Activated T-cell treated with anti-CD3 and anti-CD28 coated beads, Interleukin-2, amount 50 U/mL, for 1 hour (primary cell): ENCODE data around the gene MME.
"Not testable (repeated sequence)": the region's sequence is repeated elsewhere in the genome, so short reads cannot be mapped to it uniquely, and the experiment has no call there.

Experiments used
- DNase-seq: peaks from one replicate; pipeline ENCODE4 v3.0.0-alpha.2; 2020

The MME gene

GRCh38 chr3:155086051-155086450 lies 5.9 kb downstream of the MME start:
- DNase-seq: no peak

GRCh38 chr3:155088706-155089345 lies 8.7 kb downstream of the MME start:
- no peak for DNase-seq

GRCh38 chr3:155089495-155089894 lies 9.4 kb downstream of the MME start:
- no peak for DNase-seq

GRCh38 chr3:155093261-155093660 lies 13.1 kb downstream of the MME start:
- no peak for DNase-seq

- no peak for DNase-seq
Observed at GRCh38 chr3:155096303-155097008, 16.3 kb downstream of the MME start.

GRCh38 chr3:155097009-155097349 lies 16.9 kb downstream of the MME start:
- DNase-seq: no peak

GRCh38 chr3:155101398-155101797 lies 21.3 kb downstream of the MME start:
- no peak for DNase-seq

GRCh38 chr3:155102329-155102728 lies 22.2 kb downstream of the MME start:
- DNase-seq: no peak

- no peak for DNase-seq
Observed at GRCh38 chr3:155103686-155104085, 23.6 kb downstream of the MME start.

- DNase-seq: no peak
Observed at GRCh38 chr3:155106119-155106518, 26.0 kb downstream of the MME start.

- no peak for DNase-seq
Observed at GRCh38 chr3:155110022-155110421, 29.9 kb downstream of the MME start.

- DNase-seq: no peak
Observed at GRCh38 chr3:155110996-155111901, 31.1 kb downstream of the MME start.

GRCh38 chr3:155111971-155112370 lies 31.9 kb downstream of the MME start:
- no peak for DNase-seq

GRCh38 chr3:155112661-155113389 lies 32.7 kb downstream of the MME start:
- DNase-seq: no peak

- peak; percentile 21 for DNase-seq
Observed at GRCh38 chr3:155124745-155125144, 44.6 kb downstream of the MME start.

GRCh38 chr3:155129396-155129795 lies 49.3 kb downstream of the MME start:
- DNase-seq: no peak

- no peak for DNase-seq
Observed at GRCh38 chr3:155130001-155130400, 49.9 kb downstream of the MME start.

GRCh38 chr3:155131104-155131503 lies 51.0 kb downstream of the MME start:
- DNase-seq: no peak

GRCh38 chr3:155134311-155134710 lies 54.2 kb downstream of the MME start:
- not testable (repeated sequence) for DNase-seq

GRCh38 chr3:155135003-155135402 lies 54.9 kb downstream of the MME start:
- DNase-seq: no peak

- DNase-seq: no peak
Observed at GRCh38 chr3:155138677-155139076, 58.6 kb downstream of the MME start.

- DNase-seq: no peak
Observed at GRCh38 chr3:155147588-155147987, 67.5 kb downstream of the MME start.

- no peak for DNase-seq
Observed at GRCh38 chr3:155149494-155149893, 69.4 kb downstream of the MME start.
